K562 (cell line): ENCODE results near the gene PLPP4. TPM values are rescaled to one million over a fixed set of nuclear protein-coding genes. Genes with fewer than 3 reads are reported as not detected.

Experiments used
- ATAC-seq: fragments of 200-7000 bp; cut with Tn5 transposase; 3 replicates; pipeline ENCODE4 v1.9.1; 2020; ENCODE audit warnings: moderate library complexity
- BruUV-seq: library from RNA; stranded (reverse); fragments of 400-500 nt; replicated peaks from 2 replicates; lab custom pipeline; 2021; lab: Mats Ljungman, UMichigan
- CTCF ChIA-PET: fragments of 300-600 bp; formaldehyde crosslinking; extraction: SDS; loops from one replicate; lab custom pipeline; 2021; ENCODE audit warnings: low intra/inter-chr PET ratio; lab: Yijun Ruan, JAX
- POLR2A ChIA-PET: fragments of 300-600, 350-650 bp; sonication (Branson Sonifier 250); formaldehyde crosslinking; extraction: SDS; loops from one replicate; lab custom pipeline; 2021; ENCODE audit warnings: antibody characterized with exemption, inconsistent platforms; lab: Yijun Ruan, JAX
- DNase-seq, 4 experiments: peaks; one replicate each; pipeline versions ENCODE4 v3.0.0 to v3.0.0-alpha.2; 2011 to 2018; ENCODE audit warnings: low spot score in 3 of 4, mixed read lengths in 3 of 4; ENCODE audit errors: extremely low read depth in 1 of 4
- FAIRE-seq: peaks from 2 replicates; lab custom pipeline; 2011; peaks lifted over from hg19 to GRCh38; lab: Jason Lieb, UNC
- H2AFZ ChIP-seq: 2 replicates; pipeline ENCODE4 v1.6.0; 2011; ENCODE audit warnings: low read depth, low read length, control low read depth, inconsistent platforms
- H3K27ac ChIP-seq: fragments of 200-600 bp; 3 replicates; pipeline ENCODE4 v1.8.0; 2011; ENCODE audit warnings: low read depth, mild to moderate bottlenecking, control low read depth, inconsistent platforms, low read length, moderate library complexity, mixed read lengths; ENCODE audit errors: extremely low read depth
- H3K27me3 ChIP-seq, 2 experiments: fragments of 300-600 bp in 1 of 2; 2 replicates in 1 of 2; 3 replicates in 1 of 2; pipeline versions ENCODE4 v1.6.0 to v1.8.0; 2011; ENCODE audit warnings: inconsistent platforms in 2 of 2, low read length in 2 of 2, mild to moderate bottlenecking in 1 of 2, mixed read lengths in 1 of 2, moderate library complexity in 1 of 2; ENCODE audit not compliant: control insufficient read depth in 2 of 2, insufficient read depth in 2 of 2
- H3K36me3 ChIP-seq: fragments of 300-600 bp; 3 replicates; pipeline ENCODE4 v1.8.0; 2011; ENCODE audit warnings: mild to moderate bottlenecking, low read length, inconsistent platforms; ENCODE audit not compliant: control insufficient read depth, insufficient read depth
- H3K4me1 ChIP-seq, 2 experiments: fragments of 200-600 bp in 1 of 2; replicated peaks in 1 of 2; 2 replicates in 1 of 2; 3 replicates in 1 of 2; pipeline versions ENCODE4 v1.5.1 to v1.8.0; 2011; ENCODE audit warnings: inconsistent platforms in 2 of 2, low read length in 2 of 2, mild to moderate bottlenecking in 1 of 2, mixed read lengths in 1 of 2, moderate library complexity in 1 of 2; ENCODE audit not compliant: control insufficient read depth in 2 of 2, insufficient read depth in 2 of 2
- H3K4me2 ChIP-seq: 2 replicates; pipeline ENCODE4 v1.6.1; 2011; ENCODE audit warnings: low read length, control low read depth, inconsistent platforms, mixed read lengths; ENCODE audit not compliant: insufficient read depth
- H3K4me3 ChIP-seq: fragments of 200-600 bp; sonication (generic), shearing (Covaris generic); 2 replicates; pipeline ENCODE4 v1.5.1; 2016; ENCODE audit warnings: control low read depth, inconsistent platforms
- H3K79me2 ChIP-seq: fragments of 200-600 bp; 3 replicates; pipeline ENCODE4 v1.8.0; 2011; ENCODE audit warnings: low read length, inconsistent platforms; ENCODE audit not compliant: control insufficient read depth, insufficient read depth
- H3K9ac ChIP-seq, 2 experiments: 2 replicates each; pipeline versions ENCODE4 v1.6.0 to v1.6.1; 2011; ENCODE audit warnings: low read depth in 2 of 2, low read length in 2 of 2, control low read depth in 1 of 2, inconsistent platforms in 1 of 2, mild to moderate bottlenecking in 1 of 2, mixed read lengths in 1 of 2; ENCODE audit not compliant: insufficient read depth in 1 of 2
- H3K9me1 ChIP-seq: one replicate; pipeline ENCODE4 v1.6.0; 2011; ENCODE audit warnings: inconsistent platforms, mild to moderate bottlenecking, low read length, moderate library complexity; ENCODE audit not compliant: control insufficient read depth, insufficient read depth
- H3K9me3 ChIP-seq: replicated peaks from 2 replicates; pipeline ENCODE4 v1.5.1; 2011; ENCODE audit warnings: low read depth, low read length, inconsistent platforms; ENCODE audit not compliant: control insufficient read depth, insufficient read depth
- H4K20me1 ChIP-seq: replicated peaks from 2 replicates; pipeline ENCODE4 v1.6.1; 2011; ENCODE audit warnings: low read length, inconsistent platforms, mixed read lengths; ENCODE audit not compliant: control insufficient read depth, insufficient read depth
- ATF1 ChIP-seq, 2 experiments: fragments of 450-650 bp in 1 of 2; IDR thresholded peaks; 2 replicates each; pipeline ENCODE4 v1.6.1; 2016; ENCODE audit warnings: missing compliant biosample characterization in 1 of 2, missing genetic modification characterization in 1 of 2
- BCL6 ChIP-seq: fragments of 250-450 bp; sonication (Bioruptor Pico); IDR thresholded peaks from 2 replicates; pipeline ENCODE4 v1.4.0; 2020
- FOXA1 ChIP-seq: fragments of 450-650 bp; IDR thresholded peaks from 2 replicates; pipeline ENCODE4 v1.6.1; 2016; ENCODE audit warnings: mild to moderate bottlenecking, borderline replicate concordance
- FOXP1 ChIP-seq: sonication (generic); formaldehyde crosslinking; IDR thresholded peaks from 2 replicates; pipeline ENCODE4 v1.8.0; 2022; ENCODE audit warnings: mild to moderate bottlenecking, missing genetic modification reagents
- GTF2A2 ChIP-seq: IDR thresholded peaks from 2 replicates; pipeline ENCODE4 v1.6.1; 2016; ENCODE audit warnings: mild to moderate bottlenecking, missing genetic modification characterization, missing compliant biosample characterization
- HOXB6 ChIP-seq: fragments of 250-450 bp; sonication (Bioruptor Pico); IDR thresholded peaks from 2 replicates; pipeline ENCODE4 v1.5.1; 2022; ENCODE audit warnings: mild to moderate bottlenecking, borderline replicate concordance
- NEUROD1 ChIP-seq: fragments of 150-350 bp; IDR thresholded peaks from 2 replicates; pipeline ENCODE4 v1.6.1; 2014; ENCODE audit warnings: borderline replicate concordance, low read length, low read depth; ENCODE audit not compliant: partially characterized antibody
- SRSF1 ChIP-seq: fragments of 200-400 bp; formaldehyde crosslinking; IDR thresholded peaks from 2 replicates; pipeline ENCODE4 v1.6.1; 2017; ENCODE audit warnings: mild to moderate bottlenecking, low read depth, low read length, moderate library complexity
- TAL1 ChIP-seq: fragments of 450-650 bp; IDR thresholded peaks from 2 replicates; pipeline ENCODE4 v1.6.1; 2016; ENCODE audit warnings: mild to moderate bottlenecking
- U2AF1 ChIP-seq: fragments of 200-400 bp; formaldehyde crosslinking; optimal IDR thresholded peaks from 2 replicates; pipeline ENCODE3; 2017; ENCODE audit warnings: mild to moderate bottlenecking, low read depth, low read length, moderate library complexity
- ZNF398 ChIP-seq: fragments of 250-450 bp; sonication (Bioruptor Pico); IDR thresholded peaks from 2 replicates; pipeline ENCODE4 v1.8.0; 2021; ENCODE audit warnings: moderate library complexity, mild to moderate bottlenecking, inconsistent platforms
- ZNF717 ChIP-seq: fragments of 250-450 bp; sonication (Bioruptor Pico); IDR thresholded peaks from 2 replicates; pipeline ENCODE4 v1.5.0; 2021
- ZNF766 ChIP-seq: fragments of 200-800 bp; sonication (Bioruptor generic); conservative IDR thresholded peaks from 2 replicates; pipeline ENCODE4 v1.6.1; 2016; ENCODE audit warnings: missing genetic modification characterization, missing compliant biosample characterization
- WGBS: fragments of 100-300 bp; shearing (Covaris generic); methylation state at CpG from one replicate; pipeline ENCODE4 v1.1.6; 2016; ENCODE audit warnings: low coverage, mixed read lengths; ENCODE audit not compliant: insufficient coverage; ENCODE audit errors: missing lambda C conversion rate; 5-methylcytosine and 5-hydroxymethylcytosine counted together
- in situ Hi-C: fragments of 300-500 bp; cut with MboI; formaldehyde crosslinking; loops from 4 replicates; pipeline ENCODE4 v1.15.0; 2018; ENCODE audit warnings: inconsistent platforms, mixed read lengths
- intact Hi-C: fragments of 100-400 bp; cut with micrococcal nuclease; formaldehyde crosslinking; loops from 2 replicates; pipeline ENCODE4 v1.14.2; 2022
- polyA plus RNA-seq, 8 experiments: library from polyadenylated mRNA; depleted of rRNA in 4 of 8; stranded (reverse) in 5 of 8; unstranded in 3 of 8; fragments of >200 nt; fragmentation: Nextera tagmentation in 2 of 8; fragmentation: Illumina TruSeq in 1 of 8; extraction: Ambion mirVana in 2 of 8; extraction: Trizol in 1 of 8; gene quantifications; 2 replicates each; pipeline versions ENCODE4 v1.2.1 to v1.2.3, GENCODE V29; 2011 to 2014; ENCODE audit warnings: inconsistent platforms in 1 of 8, missing spikeins in 1 of 8
- total RNA-seq, 7 experiments: library from RNA; depleted of rRNA in 6 of 7; stranded (reverse); fragments of >200 nt in 6 of 7; fragmentation: Illumina TruSeq in 2 of 7; extraction: Trizol in 2 of 7; gene quantifications; 2 replicates each; pipeline versions ENCODE4 v1.2.1 to v1.2.3, GENCODE V29; 2011 to 2021; ENCODE audit warnings: low replicate concordance in 1 of 7

The PLPP4 gene
- total and polyA plus RNA-seq, 9 of the 15 experiments (the other 6 are each of a cell fraction or from before 2014, with no cell fraction given) = 0.08 TPM; not detected in 8

- H3K4me1 ChIP-seq = peaks cover 0 to 12% of the 10 kb centered on the region in 2 experiments; a peak in 3 of 5 replicates
- no peak overlapping the region for H3K4me2 ChIP-seq
- no peaks in the 10 kb centered on the region for H3K9me1 ChIP-seq
- no peaks in the 10 kb centered on the region for H3K79me2 ChIP-seq
- no peak for FAIRE-seq
- CTCF ChIA-PET = no interaction called here
- intact Hi-C loops = no loop called here
- in situ Hi-C loops = no loop called here
- no peak for TF ChIP-seq FOXP1 (CRISPR knock-in tag)
- no peak for TF ChIP-seq ZNF717 (CRISPR knock-in tag)
- no peak for TF ChIP-seq GTF2A2 (tag)
- no peaks in the 10 kb centered on the region for H3K9me3 ChIP-seq
- no peak for ATAC-seq
- POLR2A ChIA-PET = no interaction called here
- H2AFZ ChIP-seq = no peak overlapping the region
- H3K36me3 ChIP-seq = no peaks in the 10 kb centered on the region
- DNase-seq = no peak
- no peaks in the 10 kb centered on the region for H4K20me1 ChIP-seq
- no peak overlapping the region for H3K9ac ChIP-seq
- H3K27me3 ChIP-seq = peaks cover 0 to 11% of the 10 kb centered on the region in 2 experiments; a peak in 2 of 5 replicates
- no TSS peak for BruUV-seq
- no peak overlapping the region for H3K27ac ChIP-seq
- no peak overlapping the region for H3K4me3 ChIP-seq
- WGBS = 2% methylated on average over 12 of the region's 16 CpGs
Observed at GRCh38 chr10:120456143-120456625, 843 bp upstream of the PLPP4 start.

- H3K27me3 ChIP-seq = peaks cover 0 to 11% of the 10 kb centered on the region in 2 experiments; a peak in 2 of 5 replicates
- H3K4me3 ChIP-seq = no peak overlapping the region
- POLR2A ChIA-PET = interaction anchor here (0.9 kb wide), 1 partner anchor 361 kb away, joined by 3 read pairs; no protein-coding TSS in a partner anchor
- H3K9ac ChIP-seq = no peak overlapping the region
- H3K9me3 ChIP-seq = no peaks in the 10 kb centered on the region
- no peaks in the 10 kb centered on the region for H3K79me2 ChIP-seq
- no peak for DNase-seq
- ATAC-seq = no peak
- H3K36me3 ChIP-seq = no peaks in the 10 kb centered on the region
- FAIRE-seq = no peak
- no peak overlapping the region for H3K27ac ChIP-seq
- CTCF ChIA-PET = no interaction called here
- no peak overlapping the region for H2AFZ ChIP-seq
- H3K4me1 ChIP-seq = peaks cover 0 to 12% of the 10 kb centered on the region in 2 experiments; a peak in 3 of 5 replicates
- intact Hi-C loops (no loop called here), in situ Hi-C loops (no loop called here)
- WGBS = 47% methylated on average over 7 of the region's 52 CpGs
- no peak overlapping the region for H3K4me2 ChIP-seq
- BruUV-seq = no TSS peak
- no peaks in the 10 kb centered on the region; the same call in 1 of the 2 replicates for H4K20me1 ChIP-seq
- no peaks in the 10 kb centered on the region for H3K9me1 ChIP-seq
- TF ChIP-seq U2AF1 (no peak), ATF1 (CRISPR knock-in tag; IDR thresholded peaks at IDR 0.05) (no peak), ATF1 (tag; IDR thresholded peaks at IDR 0.05) (no peak), FOXA1 (no peak), TAL1 (no peak), ZNF398 (CRISPR knock-in tag) (no peak), HOXB6 (no peak), BCL6 (no peak), ZNF766 (CRISPR knock-in tag) (no peak), NEUROD1 (no peak), SRSF1 (no peak)
Observed at GRCh38 chr10:120457431-120458172, 575 bp downstream of the PLPP4 start.
